Mesendoderm (in vitro differentiated cells): ENCODE results near the gene INO80E.
"Not testable (repeated sequence)": the region's sequence is repeated elsewhere in the genome, so short reads cannot be mapped to it uniquely, and the experiment has no call there.

Experiments used
- DNase-seq: peaks from one replicate; pipeline ENCODE4 v3.0.0; 2013
- H2AK5ac ChIP-seq: 2 replicates; pipeline ENCODE4 v1.6.1; 2013; ENCODE audit warnings: low read length, inconsistent platforms
- H2BK120ac ChIP-seq: 2 replicates; pipeline ENCODE4 v1.6.1; 2013; ENCODE audit warnings: low read depth, mild to moderate bottlenecking, low read length, moderate library complexity, mixed read lengths
- H2BK15ac ChIP-seq: replicated peaks from 2 replicates; pipeline ENCODE4 v1.6.1; 2013; ENCODE audit warnings: low read depth, mild to moderate bottlenecking, moderate library complexity
- H2BK5ac ChIP-seq: 2 replicates; pipeline ENCODE4 v1.6.1; 2013; ENCODE audit warnings: low read length, inconsistent platforms
- H3K18ac ChIP-seq: 2 replicates; pipeline ENCODE4 v1.6.1; 2013; ENCODE audit warnings: mild to moderate bottlenecking, low read length, mixed read lengths
- H3K23ac ChIP-seq: one replicate; pipeline ENCODE4 v1.6.1; 2013; ENCODE audit warnings: low read length
- H3K27ac ChIP-seq: 2 replicates; pipeline ENCODE4 v1.5.1; 2013; ENCODE audit warnings: low read depth, mild to moderate bottlenecking, inconsistent platforms, low read length, moderate library complexity
- H3K27me3 ChIP-seq: 2 replicates; pipeline ENCODE4 v1.6.1; 2013; ENCODE audit warnings: low read length, control low read depth, mild to moderate bottlenecking, inconsistent platforms; ENCODE audit not compliant: insufficient read depth, poor library complexity
- H3K36me3 ChIP-seq: 2 replicates; pipeline ENCODE4 v1.6.1; 2013; ENCODE audit warnings: low read length, inconsistent platforms; ENCODE audit not compliant: control insufficient read depth, insufficient read depth
- H3K4ac ChIP-seq: one replicate; pipeline ENCODE4 v1.6.1; 2013; ENCODE audit warnings: low read depth, mild to moderate bottlenecking, low read length, moderate library complexity
- H3K4me1 ChIP-seq: 2 replicates; pipeline ENCODE4 v1.6.1; 2013; ENCODE audit warnings: low read depth, low read length, inconsistent platforms; ENCODE audit not compliant: control insufficient read depth
- H3K4me2 ChIP-seq: 2 replicates; pipeline ENCODE4 v1.6.1; 2013; ENCODE audit warnings: low read length
- H3K4me3 ChIP-seq: 2 replicates; pipeline ENCODE4 v1.5.1; 2013; ENCODE audit warnings: mild to moderate bottlenecking, low read length
- H3K56ac ChIP-seq: one replicate; pipeline ENCODE4 v1.6.1; 2013; ENCODE audit warnings: low read length
- H3K79me1 ChIP-seq: 2 replicates; pipeline ENCODE4 v1.6.1; 2013; ENCODE audit warnings: low read length, inconsistent platforms
- H3K79me2 ChIP-seq: 2 replicates; pipeline ENCODE4 v1.6.1; 2013; ENCODE audit warnings: mild to moderate bottlenecking, low read length; ENCODE audit not compliant: control insufficient read depth, insufficient read depth
- H3K9ac ChIP-seq: 2 replicates; pipeline ENCODE4 v1.6.1; 2013; ENCODE audit warnings: low read length, inconsistent platforms
- H4K5ac ChIP-seq: one replicate; pipeline ENCODE4 v1.6.1; 2013; ENCODE audit warnings: low read length
- H4K8ac ChIP-seq: one replicate; pipeline ENCODE4 v1.6.1; 2013; ENCODE audit warnings: low read depth, mild to moderate bottlenecking, control low read depth, low read length, moderate library complexity
- WGBS: extraction: QIAGEN DNeasy Blood & Tissue Kit; methylation state at CpG from one replicate; pipeline ENCODE4 v1.1.7; 2013; ENCODE audit warnings: low lambda C conversion rate, missing lambda C conversion rate; ENCODE audit not compliant: insufficient coverage; ENCODE audit errors: extremely low coverage; 5-methylcytosine and 5-hydroxymethylcytosine counted together

Gene INO80E

GRCh38 chr16:30012598-30012997 is 16.6 kb downstream of the INO80E start:
- H3K79me2 ChIP-seq, H3K27me3 ChIP-seq, H3K4me3 ChIP-seq, H2BK15ac ChIP-seq, H3K23ac ChIP-seq, DNase-seq, H3K18ac ChIP-seq, H4K8ac ChIP-seq, H3K36me3 ChIP-seq, H3K4me2 ChIP-seq, H3K4ac ChIP-seq, H2AK5ac ChIP-seq, H3K27ac ChIP-seq, H2BK5ac ChIP-seq, H3K9ac ChIP-seq, H4K5ac ChIP-seq, H2BK120ac ChIP-seq, H3K56ac ChIP-seq, H3K4me1 ChIP-seq, H3K79me1 ChIP-seq: not testable (repeated sequence)
- no CpG with 5 or more reads among the region's 14 CpGs for WGBS

DNA sequence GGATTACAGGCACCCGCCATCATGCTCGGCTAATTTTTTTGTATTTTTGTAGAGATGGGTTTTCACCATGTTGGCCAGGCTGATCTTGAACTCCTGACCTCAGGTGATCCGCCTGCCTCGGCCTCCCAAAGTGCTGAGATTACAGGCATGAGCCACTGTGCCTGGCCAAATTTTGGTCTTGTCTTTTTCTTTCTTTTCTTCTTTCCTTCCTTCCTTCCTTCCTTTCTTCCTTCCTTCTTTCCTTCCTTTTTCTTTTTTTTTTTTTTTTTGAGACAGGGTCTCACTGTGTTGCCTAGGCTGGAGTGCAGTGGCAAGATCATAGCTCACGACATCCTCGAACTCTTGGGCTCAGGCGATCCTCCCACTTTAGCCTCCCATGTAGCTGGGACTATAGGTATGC is 19.4 kb downstream of the INO80E start:
- H3K4ac ChIP-seq, DNase-seq, H3K4me3 ChIP-seq, H3K27ac ChIP-seq, H4K8ac ChIP-seq, H3K56ac ChIP-seq, H3K79me1 ChIP-seq, H2AK5ac ChIP-seq, H3K27me3 ChIP-seq, H3K23ac ChIP-seq, H3K4me2 ChIP-seq, H3K18ac ChIP-seq, H3K36me3 ChIP-seq, H2BK120ac ChIP-seq, H3K79me2 ChIP-seq, H2BK15ac ChIP-seq, H3K9ac ChIP-seq, H4K5ac ChIP-seq, H2BK5ac ChIP-seq, H3K4me1 ChIP-seq: not testable (repeated sequence)
- WGBS: no CpG with 5 or more reads among the region's 7 CpGs

DNA sequence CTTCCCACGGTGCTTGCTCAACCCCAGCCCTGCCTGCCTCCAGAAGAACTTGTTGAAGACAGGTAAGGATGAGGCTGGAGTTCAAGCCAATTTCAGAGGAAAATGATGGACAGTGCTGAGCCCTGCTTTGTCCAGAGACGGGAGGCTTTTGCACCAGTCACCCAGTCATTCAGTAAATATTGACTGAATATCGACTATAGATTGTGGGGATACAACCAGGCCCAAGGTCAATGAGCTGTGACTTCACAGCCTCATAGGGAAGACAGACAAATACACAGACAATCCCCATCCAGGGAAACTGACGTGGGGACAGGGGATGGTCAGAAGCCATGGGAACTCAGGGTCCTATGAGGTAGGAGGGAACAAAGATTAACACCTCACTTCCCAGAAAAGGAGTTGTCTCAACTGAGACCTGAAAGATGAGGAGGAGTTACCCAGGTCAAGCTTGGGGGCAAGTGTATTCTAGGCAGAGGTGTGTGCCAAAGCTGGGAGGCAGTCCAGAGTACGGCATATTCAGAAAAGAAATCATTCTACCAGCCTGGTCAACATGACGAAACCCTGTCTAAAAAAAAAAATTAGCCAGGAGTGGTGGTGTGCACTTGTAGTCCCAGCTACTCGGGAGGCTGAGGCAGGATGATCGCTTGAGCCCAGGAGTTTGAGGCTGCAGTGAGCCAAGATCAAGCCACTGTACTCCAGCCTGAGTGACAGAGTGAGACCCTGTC is 20.7 kb downstream of the INO80E start:
- H2BK15ac ChIP-seq: no peak overlapping the region
- H3K4me2 ChIP-seq: no peak overlapping the region
- no peak overlapping the region for H4K8ac ChIP-seq
- no peak overlapping the region for H3K18ac ChIP-seq
- no peak overlapping the region for H2BK120ac ChIP-seq
- no peak overlapping the region for H3K4ac ChIP-seq
- DNase-seq: no peak
- H3K9ac ChIP-seq: no peak overlapping the region
- H3K23ac ChIP-seq: no peak overlapping the region
- H3K36me3 ChIP-seq: no peaks in the 10 kb centered on the region
- no peaks in the 10 kb centered on the region for H3K79me1 ChIP-seq
- no peak overlapping the region for H2AK5ac ChIP-seq
- no peak overlapping the region for H3K27ac ChIP-seq
- no CpG with 5 or more reads among the region's 8 CpGs for WGBS
- H3K4me3 ChIP-seq: no peak overlapping the region
- no peaks in the 10 kb centered on the region for H3K27me3 ChIP-seq
- no peak overlapping the region for H3K56ac ChIP-seq
- H3K79me2 ChIP-seq: no peaks in the 10 kb centered on the region
- H2BK5ac ChIP-seq: no peak overlapping the region
- no peaks in the 10 kb centered on the region for H3K4me1 ChIP-seq
- no peak overlapping the region for H4K5ac ChIP-seq

- H3K23ac ChIP-seq: no peak overlapping the region
- H3K56ac ChIP-seq: no peak overlapping the region
- no peaks in the 10 kb centered on the region for H3K36me3 ChIP-seq
- H2BK15ac ChIP-seq: no peak overlapping the region
- H3K4me2 ChIP-seq: no peak overlapping the region
- no peak overlapping the region for H2BK5ac ChIP-seq
- H3K4me1 ChIP-seq: no peaks in the 10 kb centered on the region
- H3K79me2 ChIP-seq: no peaks in the 10 kb centered on the region
- no peak overlapping the region for H3K9ac ChIP-seq
- no peaks in the 10 kb centered on the region for H3K27me3 ChIP-seq
- no peak overlapping the region for H2BK120ac ChIP-seq
- DNase-seq: no peak
- H3K27ac ChIP-seq: no peak overlapping the region
- no peak overlapping the region for H3K18ac ChIP-seq
- H3K4ac ChIP-seq: no peak overlapping the region
- no peaks in the 10 kb centered on the region for H3K79me1 ChIP-seq
- no CpG with 5 or more reads among the region's 2 CpGs for WGBS
- H2AK5ac ChIP-seq: no peak overlapping the region
- no peak overlapping the region for H3K4me3 ChIP-seq
- H4K8ac ChIP-seq: no peak overlapping the region
- no peak overlapping the region for H4K5ac ChIP-seq
Measured at GRCh38 chr16:30017277-30017656, 21.2 kb downstream of the INO80E start.

DNA sequence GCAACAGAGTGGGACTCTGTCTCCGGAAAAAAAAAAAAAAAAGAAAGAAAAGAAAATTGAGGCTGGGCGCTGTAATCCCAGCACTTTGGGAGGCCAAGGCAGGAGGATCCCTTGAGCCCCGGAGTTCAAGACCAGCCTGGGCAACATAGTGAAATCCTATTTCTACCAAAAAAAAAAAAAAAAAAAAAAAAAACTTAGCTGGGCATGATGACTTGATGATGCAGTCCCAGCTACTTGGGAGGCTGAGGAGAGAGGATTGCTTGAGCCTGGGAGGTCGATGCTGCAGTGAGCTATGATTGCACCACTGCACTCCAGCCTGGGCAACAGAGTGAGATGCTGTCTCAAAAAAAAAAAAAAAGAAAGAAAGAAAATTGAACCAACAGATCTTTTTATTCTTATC is 21.9 kb downstream of the INO80E start:
- DNase-seq, H2BK120ac ChIP-seq, H2BK15ac ChIP-seq, H3K79me2 ChIP-seq, H3K4me2 ChIP-seq, H4K5ac ChIP-seq, H3K9ac ChIP-seq, H3K56ac ChIP-seq, H2BK5ac ChIP-seq, H3K79me1 ChIP-seq, H3K4me1 ChIP-seq, H3K27me3 ChIP-seq, H4K8ac ChIP-seq, H3K36me3 ChIP-seq, H2AK5ac ChIP-seq, H3K23ac ChIP-seq, H3K4me3 ChIP-seq, H3K27ac ChIP-seq, H3K18ac ChIP-seq, H3K4ac ChIP-seq: not testable (repeated sequence)
- no CpG with 5 or more reads among the region's 4 CpGs for WGBS

- Histone ChIP-seq H3K4me2 (no peak overlapping the region), H3K79me2 (no peaks in the 10 kb centered on the region), H2BK120ac (no peak overlapping the region), H3K18ac (no peak overlapping the region), H3K36me3 (no peaks in the 10 kb centered on the region), H3K9ac (no peak overlapping the region), H3K4ac (no peak overlapping the region), H3K4me1 (no peaks in the 10 kb centered on the region), H2BK5ac (no peak overlapping the region), H3K4me3 (no peak overlapping the region), H2AK5ac (no peak overlapping the region), H3K79me1 (no peaks in the 10 kb centered on the region), H3K56ac (no peak overlapping the region), H4K8ac (no peak overlapping the region), H3K27me3 (no peaks in the 10 kb centered on the region), H2BK15ac (no peak overlapping the region), H4K5ac (no peak overlapping the region), H3K27ac (no peak overlapping the region), H3K23ac (no peak overlapping the region)
- DNase-seq: peak; percentile 39
- WGBS: no CpG with 5 or more reads among the region's 4 CpGs
Measured at GRCh38 chr16:30018731-30019158, 22.7 kb downstream of the INO80E start.
